ENCODE results near the gene SLC36A1. TPM values are rescaled to one million over a fixed set of nuclear protein-coding genes. Genes with fewer than 3 reads are reported as not detected.

The SLC36A1 gene
- total and polyA plus RNA-seq, 4 experiments from 2014 or later: 0.80 to 7.8 (median 3.7) TPM

DNA sequence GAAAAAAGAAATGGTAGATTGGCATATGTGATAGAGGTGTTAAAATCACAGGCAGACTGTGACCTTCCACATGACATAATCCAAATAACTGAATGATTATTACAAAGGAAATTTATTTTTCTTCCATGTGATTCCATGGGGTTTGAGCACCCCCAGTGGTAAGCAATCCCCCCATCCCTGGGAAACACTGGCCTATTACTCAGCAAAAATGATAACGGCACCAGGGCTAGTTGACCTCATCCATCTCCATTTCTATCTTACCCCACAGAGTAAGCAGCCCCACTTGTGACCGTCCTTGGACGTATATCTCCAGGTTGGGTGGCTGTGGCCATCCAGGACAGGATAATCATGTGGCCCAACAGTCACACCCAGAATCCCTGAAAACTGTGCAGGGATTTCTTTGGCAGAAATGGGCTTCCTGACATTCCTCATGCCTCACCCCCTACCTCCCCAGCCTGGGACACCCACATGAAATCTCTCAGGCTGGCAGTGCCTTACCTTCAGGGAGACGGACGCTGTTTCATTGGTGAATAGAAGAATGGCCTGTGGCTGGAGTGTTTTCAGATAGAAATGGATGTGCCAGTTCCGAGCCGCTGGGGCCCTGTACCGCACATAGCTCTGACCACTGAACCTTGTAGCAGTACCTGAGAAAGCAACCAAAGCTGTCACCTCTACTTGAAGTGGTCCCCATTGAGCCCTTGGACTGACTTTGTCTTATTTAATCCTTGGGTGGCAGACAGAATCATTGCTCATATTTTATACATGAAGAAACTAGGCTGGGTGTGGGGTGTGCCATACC lies 69.9 kb downstream of the SLC36A1 start:
- Histone ChIP-seq H3K36me3 (ENCODE audit: insufficient read depth, low read length) (no peaks in the 10 kb centered on the region), H3K27ac (ENCODE audit: low read depth, low read length) (no peak overlapping the region), H3K27me3 (ENCODE audit: insufficient read depth, low read length) (no peaks in the 10 kb centered on the region), H3K9me3 (ENCODE audit: control insufficient read depth in 1 of 2, low read length in 2 of 2) (no peaks in the 10 kb centered on the region), H3K4me3 (ENCODE audit: low read length in 2 of 2) (no peak overlapping the region), H3K4me1 (ENCODE audit: insufficient read depth, low read length) (no peaks in the 10 kb centered on the region)
- peak overlapping the region in 1 of 7 donors; percentile 21 for H3K27ac Mint-ChIP-seq
- H3K4me1 Mint-ChIP-seq: peaks cover 0 to 2% (median 0%) of the 10 kb centered on the region in 4 donors
- no peaks in the 10 kb centered on the region for H3K27me3 Mint-ChIP-seq
- H3K9me3 Mint-ChIP-seq: no peaks in the 10 kb centered on the region
- no peak for DNase-seq
- CTCF ChIA-PET (ENCODE audit: partially characterized antibody): no interaction called here
- intact Hi-C loops (cut with micrococcal nuclease): no loop called here
- no peak overlapping the region for H3K4me3 Mint-ChIP-seq
- no peaks in the 10 kb centered on the region for H3K36me3 Mint-ChIP-seq
- POLR2A ChIA-PET (ENCODE audit: partially characterized antibody): no interaction called here

DNA sequence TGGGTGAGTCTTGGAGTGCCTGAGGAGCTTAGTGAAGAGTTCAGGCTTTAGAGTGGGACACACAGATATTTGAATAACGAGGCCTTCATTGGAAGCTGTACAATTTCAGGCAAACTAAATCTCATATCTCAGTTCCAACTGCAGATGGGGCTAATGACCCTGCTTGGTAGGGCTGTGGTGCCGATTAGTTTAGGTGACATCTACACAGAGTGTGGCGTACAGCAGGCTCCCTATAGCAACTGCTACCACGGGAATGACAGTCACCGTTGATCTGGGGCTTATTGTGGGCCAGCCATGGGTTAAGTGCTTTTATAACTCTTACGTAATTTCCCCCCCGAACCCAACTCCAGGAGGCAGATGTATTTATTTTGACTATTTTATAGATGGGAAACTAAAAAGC lies 72.9 kb downstream of the SLC36A1 start:
- CTCF ChIA-PET (ENCODE audit: partially characterized antibody): interaction anchor here (0.8 to 2.4 kb wide), 4 partner anchors 11 to 132 kb away, joined by 3 to 10 read pairs (median 4); no protein-coding TSS in a partner anchor
- Mint-ChIP-seq H3K4me1 (peaks cover 0 to 8% (median 0%) of the 10 kb centered on the region in 4 donors), H3K9me3 (no peaks in the 10 kb centered on the region), H3K4me3 (no peak overlapping the region), H3K36me3 (no peaks in the 10 kb centered on the region), H3K27ac (no peak overlapping the region), H3K27me3 (no peaks in the 10 kb centered on the region)
- no peak overlapping the region for H3K27ac ChIP-seq (ENCODE audit: low read depth, low read length)
- no peaks in the 10 kb centered on the region for H3K9me3 ChIP-seq (ENCODE audit: control insufficient read depth in 1 of 2, low read length in 2 of 2)
- H3K4me1 ChIP-seq (ENCODE audit: insufficient read depth, low read length): no peaks in the 10 kb centered on the region
- intact Hi-C loops (cut with micrococcal nuclease): loop anchor here (5.0 kb wide), 1 partner anchor 132 kb away; no protein-coding TSS in a partner anchor
- H3K36me3 ChIP-seq (ENCODE audit: insufficient read depth, low read length): no peaks in the 10 kb centered on the region
- no peak overlapping the region for H3K4me3 ChIP-seq (ENCODE audit: low read length in 2 of 2)
- H3K27me3 ChIP-seq (ENCODE audit: insufficient read depth, low read length): no peaks in the 10 kb centered on the region
- POLR2A ChIA-PET (ENCODE audit: partially characterized antibody): no interaction called here
- DNase-seq: no peak

DNA sequence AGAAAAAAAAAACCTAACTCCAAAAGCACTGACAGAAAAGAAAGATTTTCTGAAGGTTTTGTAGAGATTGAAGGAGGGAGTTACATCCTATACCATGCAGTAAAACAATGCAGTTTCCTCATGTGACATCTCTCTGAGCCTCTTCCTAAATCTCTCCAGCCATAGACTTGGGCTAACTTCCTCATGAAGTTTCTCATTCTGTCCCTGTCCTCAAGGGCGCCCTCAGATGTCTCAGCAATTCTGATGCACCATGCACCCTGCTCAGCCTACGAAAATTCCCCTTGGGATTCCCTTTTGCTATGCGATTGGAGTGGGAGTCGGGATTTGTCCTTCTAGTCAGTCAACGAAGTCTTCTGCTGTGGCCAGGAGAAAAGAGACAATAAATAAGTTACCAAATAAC lies 74.8 kb downstream of the SLC36A1 start:
- no peak overlapping the region for H3K27ac Mint-ChIP-seq
- Histone ChIP-seq H3K36me3 (ENCODE audit: insufficient read depth, low read length) (no peaks in the 10 kb centered on the region), H3K27me3 (ENCODE audit: insufficient read depth, low read length) (no peaks in the 10 kb centered on the region), H3K4me3 (ENCODE audit: low read length in 2 of 2) (no peak overlapping the region), H3K9me3 (ENCODE audit: control insufficient read depth in 1 of 2, low read length in 2 of 2) (no peaks in the 10 kb centered on the region), H3K27ac (ENCODE audit: low read depth, low read length) (no peak overlapping the region), H3K4me1 (ENCODE audit: insufficient read depth, low read length) (no peaks in the 10 kb centered on the region)
- no peak for DNase-seq
- no peaks in the 10 kb centered on the region for H3K9me3 Mint-ChIP-seq
- intact Hi-C loops (cut with micrococcal nuclease): loop anchor here (5.0 kb wide), 1 partner anchor 130 kb away; no protein-coding TSS in a partner anchor
- H3K4me1 Mint-ChIP-seq: peaks cover 0 to 8% (median 0%) of the 10 kb centered on the region in 4 donors
- H3K27me3 Mint-ChIP-seq: no peaks in the 10 kb centered on the region
- no peak overlapping the region for H3K4me3 Mint-ChIP-seq
- ChIA-PET CTCF (ENCODE audit: partially characterized antibody) (no interaction called here), POLR2A (ENCODE audit: partially characterized antibody) (no interaction called here)
- no peaks in the 10 kb centered on the region for H3K36me3 Mint-ChIP-seq

GRCh38 chr5:151523335-151523734 lies 75.9 kb downstream of the SLC36A1 start:
- no peaks in the 10 kb centered on the region for H3K4me1 ChIP-seq (ENCODE audit: insufficient read depth, low read length)
- intact Hi-C loops (cut with micrococcal nuclease): loop anchor here (1.0 to 5.0 kb wide), 2 partner anchors 76 to 129 kb away; partner anchors contain the start of gene SLC36A1
- peak in 4 of 5 donors; percentile 8 to 35 (median 23) for DNase-seq
- Mint-ChIP-seq H3K9me3 (no peaks in the 10 kb centered on the region), H3K27ac (no peak overlapping the region), H3K27me3 (no peaks in the 10 kb centered on the region), H3K36me3 (no peaks in the 10 kb centered on the region), H3K4me1 (peaks cover 0 to 8% (median 0%) of the 10 kb centered on the region in 4 donors), H3K4me3 (no peak overlapping the region)
- no peaks in the 10 kb centered on the region for H3K9me3 ChIP-seq (ENCODE audit: control insufficient read depth in 1 of 2, low read length in 2 of 2)
- POLR2A ChIA-PET (ENCODE audit: partially characterized antibody): no interaction called here
- H3K27ac ChIP-seq (ENCODE audit: low read depth, low read length): no peak overlapping the region
- CTCF ChIA-PET (ENCODE audit: partially characterized antibody): interaction anchor here (0.6 to 1.6 kb wide), 6 partner anchors 14 to 181 kb away, joined by 3 to 23 read pairs (median 3); partner anchors contain the start of gene SLC36A1
- no peaks in the 10 kb centered on the region for H3K27me3 ChIP-seq (ENCODE audit: insufficient read depth, low read length)
- H3K36me3 ChIP-seq (ENCODE audit: insufficient read depth, low read length): no peaks in the 10 kb centered on the region
- H3K4me3 ChIP-seq (ENCODE audit: low read length in 2 of 2): no peak overlapping the region

GRCh38 chr5:151528153-151528552 lies 80.8 kb downstream of the SLC36A1 start:
- POLR2A ChIA-PET (ENCODE audit: partially characterized antibody): no interaction called here
- no peaks in the 10 kb centered on the region for H3K36me3 ChIP-seq (ENCODE audit: insufficient read depth, low read length)
- CTCF ChIA-PET (ENCODE audit: partially characterized antibody): no interaction called here
- H3K27me3 ChIP-seq (ENCODE audit: insufficient read depth, low read length): no peaks in the 10 kb centered on the region
- no peak for DNase-seq
- Mint-ChIP-seq H3K4me3 (no peak overlapping the region), H3K27me3 (no peaks in the 10 kb centered on the region), H3K27ac (no peak overlapping the region), H3K9me3 (no peaks in the 10 kb centered on the region), H3K36me3 (no peaks in the 10 kb centered on the region), H3K4me1 (no peaks in the 10 kb centered on the region)
- no peak overlapping the region for H3K27ac ChIP-seq (ENCODE audit: low read depth, low read length)
- no peaks in the 10 kb centered on the region for H3K9me3 ChIP-seq (ENCODE audit: control insufficient read depth in 1 of 2, low read length in 2 of 2)
- intact Hi-C loops (cut with micrococcal nuclease): no loop called here
- H3K4me1 ChIP-seq (ENCODE audit: insufficient read depth, low read length): no peaks in the 10 kb centered on the region
- no peak overlapping the region for H3K4me3 ChIP-seq (ENCODE audit: low read length in 2 of 2)

DNA sequence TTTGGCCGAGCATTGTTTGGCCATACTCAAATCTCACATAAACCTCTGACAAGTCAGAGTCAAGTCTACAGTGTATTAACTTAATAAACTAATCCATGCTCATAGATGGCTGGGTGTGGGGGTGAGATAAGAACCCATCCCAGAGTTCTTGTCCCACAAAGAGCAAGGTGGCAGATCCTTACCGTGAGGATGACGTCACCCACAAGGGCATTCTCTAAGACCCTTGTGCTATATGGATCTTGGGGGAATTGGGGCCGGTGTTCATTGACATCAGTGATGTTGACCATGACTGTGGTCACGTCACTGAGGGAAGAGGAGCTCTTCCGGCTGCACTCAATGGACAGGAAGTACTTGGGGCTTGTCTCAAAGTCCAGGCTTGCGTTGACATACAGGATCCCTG lies 81.6 kb downstream of the SLC36A1 start:
- no peak overlapping the region for H3K27ac Mint-ChIP-seq
- H3K27me3 Mint-ChIP-seq: peaks cover 0 to 2% of the 10 kb centered on the region in 2 donors
- no peaks in the 10 kb centered on the region for H3K36me3 Mint-ChIP-seq
- Histone ChIP-seq H3K4me1 (ENCODE audit: insufficient read depth, low read length) (no peaks in the 10 kb centered on the region), H3K36me3 (ENCODE audit: insufficient read depth, low read length) (no peaks in the 10 kb centered on the region), H3K4me3 (ENCODE audit: low read length in 2 of 2) (no peak overlapping the region), H3K27ac (ENCODE audit: low read depth, low read length) (no peak overlapping the region), H3K9me3 (ENCODE audit: control insufficient read depth in 1 of 2, low read length in 2 of 2) (no peaks in the 10 kb centered on the region), H3K27me3 (ENCODE audit: insufficient read depth, low read length) (no peaks in the 10 kb centered on the region)
- ChIA-PET POLR2A (ENCODE audit: partially characterized antibody) (no interaction called here), CTCF (ENCODE audit: partially characterized antibody) (no interaction called here)
- no peak for DNase-seq
- no peaks in the 10 kb centered on the region for H3K9me3 Mint-ChIP-seq
- no peaks in the 10 kb centered on the region for H3K4me1 Mint-ChIP-seq
- intact Hi-C loops (cut with micrococcal nuclease): no loop called here
- H3K4me3 Mint-ChIP-seq: no peak overlapping the region

- Histone ChIP-seq H3K36me3 (ENCODE audit: insufficient read depth, low read length) (no peaks in the 10 kb centered on the region), H3K27ac (ENCODE audit: low read depth, low read length) (no peak overlapping the region), H3K27me3 (ENCODE audit: insufficient read depth, low read length) (no peaks in the 10 kb centered on the region), H3K9me3 (ENCODE audit: control insufficient read depth in 1 of 2, low read length in 2 of 2) (no peaks in the 10 kb centered on the region), H3K4me1 (ENCODE audit: insufficient read depth, low read length) (no peaks in the 10 kb centered on the region), H3K4me3 (ENCODE audit: low read length in 2 of 2) (no peak overlapping the region)
- Mint-ChIP-seq H3K27ac (no peak overlapping the region), H3K27me3 (peaks cover 0 to 2% of the 10 kb centered on the region in 2 donors), H3K4me3 (no peak overlapping the region), H3K36me3 (no peaks in the 10 kb centered on the region), H3K4me1 (peaks cover 0 to 2% (median 0%) of the 10 kb centered on the region in 4 donors), H3K9me3 (no peaks in the 10 kb centered on the region)
- DNase-seq: no peak
- intact Hi-C loops (cut with micrococcal nuclease): no loop called here
- CTCF ChIA-PET (ENCODE audit: partially characterized antibody): no interaction called here
- POLR2A ChIA-PET (ENCODE audit: partially characterized antibody): no interaction called here
These were observed 84.2 kb downstream of the SLC36A1 start for GRCh38 chr5:151531581-151531980.
